OCI-LY7 (cell line): Measurements from ENCODE around the gene AMPD2. TPM values are rescaled to one million over a fixed set of nuclear protein-coding genes. Genes with fewer than 3 reads are reported as not detected.
A peak's percentile ranks its signal among the peaks of the same experiment; 100 is the strongest.

ENCODE experiments used
- BruUV-seq: library from RNA; stranded (reverse); fragments of 400-500 nt; replicated peaks from 2 replicates; lab custom pipeline; 2021; lab: Mats Ljungman, UMichigan
- CTCF ChIA-PET: fragments of 300-600 bp; sonication (Branson Sonifier 250); formaldehyde crosslinking; loops from one replicate; lab custom pipeline; 2022; ENCODE audit warnings: antibody characterized with exemption; ENCODE audit not compliant: unreplicated experiment; lab: Charles Lee
- POLR2A ChIA-PET: fragments of 300-600 bp; sonication (Branson Sonifier 250); formaldehyde crosslinking; loops from one replicate; lab custom pipeline; 2022; ENCODE audit warnings: antibody characterized with exemption; lab: Charles Lee
- DNase-seq: peaks from one replicate; pipeline ENCODE4 v3.0.0-alpha.2; 2015; ENCODE audit warnings: low spot score
- H2AFZ ChIP-seq: fragments of 200-600 bp; sonication (generic), shearing (Covaris generic); 2 replicates; pipeline ENCODE4 v1.6.1; 2014; ENCODE audit warnings: mild to moderate bottlenecking, antibody characterized with exemption, low read length, moderate library complexity
- H3K27ac ChIP-seq: fragments of 200-600 bp; sonication (generic); 2 replicates; pipeline ENCODE4 v1.5.1; 2014; ENCODE audit warnings: mixed run types, low read depth, mild to moderate bottlenecking, moderate library complexity, low read length, inconsistent platforms; ENCODE audit not compliant: poor library complexity, severe bottlenecking
- H3K36me3 ChIP-seq: fragments of 200-600 bp; sonication (generic); 2 replicates; pipeline ENCODE4 v1.6.1; 2014; ENCODE audit warnings: mild to moderate bottlenecking, antibody characterized with exemption, low read length, moderate library complexity, mixed read lengths; ENCODE audit not compliant: insufficient read depth
- H3K4me1 ChIP-seq: fragments of 200-600 bp; sonication (generic); 2 replicates; pipeline ENCODE4 v1.5.1; 2014; ENCODE audit warnings: mild to moderate bottlenecking, low read length; ENCODE audit not compliant: insufficient read depth, poor library complexity, severe bottlenecking
- H3K4me2 ChIP-seq: fragments of 200-600 bp; sonication (generic); 2 replicates; pipeline ENCODE4 v1.6.1; 2014; ENCODE audit warnings: mild to moderate bottlenecking, low read length
- H3K4me3 ChIP-seq: fragments of 200-600 bp; sonication (generic); 2 replicates; pipeline ENCODE4 v1.5.1; 2014; ENCODE audit warnings: mild to moderate bottlenecking, low read depth, low read length; ENCODE audit not compliant: poor library complexity, severe bottlenecking
- H3K79me2 ChIP-seq: fragments of 200-600 bp; sonication (generic); 2 replicates; pipeline ENCODE4 v1.6.1; 2016; ENCODE audit warnings: low read depth, mild to moderate bottlenecking, low read length, moderate library complexity, mixed read lengths; ENCODE audit not compliant: insufficient read depth
- H3K9me2 ChIP-seq: fragments of 200-600 bp; sonication (generic); 2 replicates; pipeline ENCODE4 v1.6.1; 2016; ENCODE audit warnings: mild to moderate bottlenecking, low read length, mixed read lengths; ENCODE audit not compliant: insufficient read depth
- H3K9me3 ChIP-seq: fragments of 200-600 bp; sonication (generic); 2 replicates; pipeline ENCODE4 v1.6.1; 2014; ENCODE audit warnings: mild to moderate bottlenecking, mixed run types, low read length, mixed read lengths
- H4K20me1 ChIP-seq: fragments of 200-600 bp; sonication (generic); 2 replicates; pipeline ENCODE4 v1.6.1; 2014; ENCODE audit warnings: mild to moderate bottlenecking, antibody characterized with exemption, low read length, moderate library complexity, mixed read lengths; ENCODE audit not compliant: insufficient read depth
- EZH2phosphoT487 ChIP-seq: fragments of 200-600 bp; sonication (generic); IDR thresholded peaks from 2 replicates; pipeline ENCODE4 v1.6.1; 2018; ENCODE audit warnings: low read depth, borderline replicate concordance, mild to moderate bottlenecking, mixed run types, antibody characterized with exemption, low read length, moderate library complexity, mixed read lengths
- intact Hi-C: fragments of 100-400 bp; cut with micrococcal nuclease; formaldehyde crosslinking; loops from one replicate; pipeline ENCODE4 v1.10.0; 2022; ENCODE audit not compliant: unreplicated experiment
- total RNA-seq, 2 experiments: library from RNA; depleted of rRNA in 1 of 2; stranded (reverse); fragments of >200 nt in 1 of 2; shearing (Covaris generic) in 1 of 2; gene quantifications; 2 replicates each; pipeline ENCODE4 v1.2.3, GENCODE V29; 2014 to 2022
- TF ChIP-seq, protein P1 (sequence below): fragments of 200-600 bp; sonication (generic); conservative IDR thresholded peaks from 2 replicates; pipeline ENCODE4 v1.5.1; 2014; ENCODE audit warnings: mild to moderate bottlenecking, antibody characterized with exemption, low read length, moderate library complexity, mixed read lengths

The AMPD2 gene
- total RNA-seq, 2 experiments from 2014 or later, result 51.8 to 66.2 TPM

GRCh38 chr1:109589679-109590078 lies 30.0 kb upstream of the AMPD2 start:
- CTCF ChIA-PET, result no interaction called here

GRCh38 chr1:109592916-109593315 lies 26.7 kb upstream of the AMPD2 start:
- Histone ChIP-seq H3K79me2 (no peaks in the 10 kb centered on the region), H3K4me3 (no peak overlapping the region), H3K4me1 (no peaks in the 10 kb centered on the region), H3K36me3 (peaks cover 66% of the 10 kb centered on the region), H3K4me2 (no peak overlapping the region), H2AFZ (no peak overlapping the region), H4K20me1 (no peaks in the 10 kb centered on the region), H3K9me3 (no peaks in the 10 kb centered on the region), H3K27ac (no peak overlapping the region), H3K9me2 (no peaks in the 10 kb centered on the region)
- DNase-seq, result no peak
- TF ChIP-seq EZH2phosphoT487, result no peak
- TF ChIP-seq, protein P1, sequence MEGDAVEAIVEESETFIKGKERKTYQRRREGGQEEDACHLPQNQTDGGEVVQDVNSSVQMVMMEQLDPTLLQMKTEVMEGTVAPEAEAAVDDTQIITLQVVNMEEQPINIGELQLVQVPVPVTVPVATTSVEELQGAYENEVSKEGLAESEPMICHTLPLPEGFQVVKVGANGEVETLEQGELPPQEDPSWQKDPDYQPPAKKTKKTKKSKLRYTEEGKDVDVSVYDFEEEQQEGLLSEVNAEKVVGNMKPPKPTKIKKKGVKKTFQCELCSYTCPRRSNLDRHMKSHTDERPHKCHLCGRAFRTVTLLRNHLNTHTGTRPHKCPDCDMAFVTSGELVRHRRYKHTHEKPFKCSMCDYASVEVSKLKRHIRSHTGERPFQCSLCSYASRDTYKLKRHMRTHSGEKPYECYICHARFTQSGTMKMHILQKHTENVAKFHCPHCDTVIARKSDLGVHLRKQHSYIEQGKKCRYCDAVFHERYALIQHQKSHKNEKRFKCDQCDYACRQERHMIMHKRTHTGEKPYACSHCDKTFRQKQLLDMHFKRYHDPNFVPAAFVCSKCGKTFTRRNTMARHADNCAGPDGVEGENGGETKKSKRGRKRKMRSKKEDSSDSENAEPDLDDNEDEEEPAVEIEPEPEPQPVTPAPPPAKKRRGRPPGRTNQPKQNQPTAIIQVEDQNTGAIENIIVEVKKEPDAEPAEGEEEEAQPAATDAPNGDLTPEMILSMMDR, result no peak
- BruUV-seq, result TSS peak; percentile 48
- ChIA-PET CTCF (no interaction called here), POLR2A (interaction anchor here (0.6 to 1.3 kb wide), 3 partner anchors 9 to 214 kb away, joined by 3 to 4 read pairs (median 4); no protein-coding TSS in a partner anchor)
- intact Hi-C loops, result no loop called here

More at GRCh38 chr1:109589679-109590078, 30.0 kb upstream of the AMPD2 start:
- Histone ChIP-seq H3K79me2 (no peaks in the 10 kb centered on the region), H4K20me1 (no peaks in the 10 kb centered on the region), H3K9me2 (no peaks in the 10 kb centered on the region), H3K9me3 (no peaks in the 10 kb centered on the region), H2AFZ (no peak overlapping the region), H3K4me2 (no peak overlapping the region), H3K4me3 (no peak overlapping the region), H3K27ac (no peak overlapping the region), H3K4me1 (no peaks in the 10 kb centered on the region), H3K36me3 (peaks cover 90% of the 10 kb centered on the region)
- no peak for TF ChIP-seq EZH2phosphoT487
- TF ChIP-seq, protein P1, result no peak
- no TSS peak for BruUV-seq
- intact Hi-C loops, result no loop called here
- no peak for DNase-seq
- POLR2A ChIA-PET, result interaction anchor here (0.7 kb wide), 1 partner anchor 63 kb away, joined by 3 read pairs; no protein-coding TSS in a partner anchor

- POLR2A ChIA-PET, result interaction anchor here (0.9 kb wide), 2 partner anchors 44 to 48 kb away, joined by 3 to 4 read pairs; no protein-coding TSS in a partner anchor
- Histone ChIP-seq H3K9me2 (no peaks in the 10 kb centered on the region), H3K4me1 (no peaks in the 10 kb centered on the region), H4K20me1 (no peaks in the 10 kb centered on the region), H3K9me3 (no peaks in the 10 kb centered on the region), H3K4me3 (no peak overlapping the region), H3K4me2 (no peak overlapping the region), H2AFZ (no peak overlapping the region), H3K36me3 (peaks cover 43% of the 10 kb centered on the region), H3K79me2 (no peaks in the 10 kb centered on the region), H3K27ac (no peak overlapping the region)
- no peak for DNase-seq
- intact Hi-C loops, result no loop called here
- TF ChIP-seq, protein P1, result no peak
- TF ChIP-seq EZH2phosphoT487, result no peak
- BruUV-seq, result no TSS peak
- CTCF ChIA-PET, result no interaction called here
Observed at GRCh38 chr1:109595531-109595930, 24.1 kb upstream of the AMPD2 start.
